Keratinocyte (primary cell): ENCODE results near the gene NCKIPSD. TPM values are rescaled to one million over a fixed set of nuclear protein-coding genes. Genes with fewer than 3 reads are reported as not detected.

ENCODE experiments used
- DNase-seq: peaks from one replicate; pipeline ENCODE4 v3.0.0-alpha.2; 2011; ENCODE audit warnings: low read depth, missing footprints, low spot score
- FAIRE-seq: peaks from 2 replicates; lab custom pipeline; 2011; peaks lifted over from hg19 to GRCh38; lab: Jason Lieb, UNC
- H2AFZ ChIP-seq: 2 replicates; pipeline ENCODE4 v1.6.0; 2012; ENCODE audit warnings: low read length, control low read depth, inconsistent platforms; ENCODE audit not compliant: control insufficient read depth
- H3K27ac ChIP-seq: 2 replicates; pipeline ENCODE4 v1.5.1; 2011; ENCODE audit warnings: low read length; ENCODE audit not compliant: control insufficient read depth, insufficient read depth
- H3K27me3 ChIP-seq: 3 replicates; pipeline ENCODE4 v1.6.0; 2011; ENCODE audit warnings: low read length; ENCODE audit not compliant: control insufficient read depth, insufficient read depth; ENCODE audit errors: extremely low read depth
- H3K36me3 ChIP-seq, 2 experiments: 2 replicates in 1 of 2; 3 replicates in 1 of 2; pipeline ENCODE4 v1.5.1; 2011; ENCODE audit warnings: low read length in 2 of 2, mild to moderate bottlenecking in 1 of 2; ENCODE audit not compliant: control insufficient read depth in 2 of 2, insufficient read depth in 2 of 2; ENCODE audit errors: extremely low read depth in 1 of 2
- H3K4me1 ChIP-seq: 3 replicates; pipeline ENCODE4 v1.5.1; 2011; ENCODE audit warnings: low read length; ENCODE audit not compliant: control insufficient read depth, insufficient read depth; ENCODE audit errors: extremely low read depth
- H3K4me2 ChIP-seq: 3 replicates; pipeline ENCODE4 v1.6.0; 2011; ENCODE audit warnings: low read depth, low read length; ENCODE audit not compliant: control insufficient read depth, insufficient read depth; ENCODE audit errors: extremely low read depth
- H3K4me3 ChIP-seq, 3 experiments: fragments of 200-600 bp in 1 of 3; sonication (generic) in 1 of 3; 2 replicates in 2 of 3; 3 replicates in 1 of 3; pipeline ENCODE4 v1.5.1; 2011 to 2016; ENCODE audit warnings: low read length in 3 of 3, mild to moderate bottlenecking in 3 of 3, control low read depth in 2 of 3, inconsistent platforms in 1 of 3, low read depth in 1 of 3, mixed read lengths in 1 of 3, mixed run types in 1 of 3, moderate library complexity in 1 of 3; ENCODE audit not compliant: control insufficient read depth in 2 of 3, insufficient read depth in 2 of 3; ENCODE audit errors: extremely low read depth in 1 of 3
- H3K79me2 ChIP-seq: 2 replicates; pipeline ENCODE4 v1.6.0; 2012; ENCODE audit warnings: low read length; ENCODE audit not compliant: control insufficient read depth, insufficient read depth
- H3K9ac ChIP-seq: 3 replicates; pipeline ENCODE4 v1.6.0; 2011; ENCODE audit warnings: low read length; ENCODE audit not compliant: control insufficient read depth, insufficient read depth; ENCODE audit errors: extremely low read depth
- H3K9me1 ChIP-seq: 3 replicates; pipeline ENCODE4 v1.6.0; 2011; ENCODE audit warnings: low read length; ENCODE audit not compliant: control insufficient read depth, insufficient read depth; ENCODE audit errors: extremely low read depth
- H3K9me3 ChIP-seq: 2 replicates; pipeline ENCODE4 v1.5.1; 2012; ENCODE audit warnings: low read depth, low read length; ENCODE audit not compliant: control insufficient read depth
- H4K20me1 ChIP-seq: 3 replicates; pipeline ENCODE4 v1.6.0; 2011; ENCODE audit warnings: low read length; ENCODE audit not compliant: control insufficient read depth, insufficient read depth; ENCODE audit errors: extremely low read depth
- CTCF ChIP-seq, 3 experiments: IDR thresholded peaks in 1 of 3; conservative IDR thresholded peaks in 1 of 3; optimal IDR thresholded peaks in 1 of 3; 2 replicates in 2 of 3; 3 replicates in 1 of 3; pipeline versions ENCODE3 to v1.5.1; 2011; ENCODE audit warnings: low read length in 3 of 3, mild to moderate bottlenecking in 3 of 3, moderate library complexity in 2 of 3, control low read depth in 1 of 3, inconsistent platforms in 1 of 3; ENCODE audit not compliant: insufficient read depth in 2 of 3; ENCODE audit errors: extremely low read depth in 1 of 3
- EZH2 ChIP-seq: IDR thresholded peaks from one replicate; pipeline ENCODE4 v1.6.1; 2012; ENCODE audit warnings: inconsistent platforms, mild to moderate bottlenecking, low read length, moderate library complexity
- dilution Hi-C: fragments of 300-500 bp; cut with MboI; formaldehyde crosslinking; loops from one replicate; pipeline ENCODE4 v1.7.0; 2020; ENCODE audit warnings: low sequenced_read_pairs; ENCODE audit not compliant: extremely low pct_ligation_motif_present
- polyA plus RNA-seq, 5 experiments: library from polyadenylated mRNA; depleted of rRNA in 3 of 5; stranded (reverse) in 3 of 5; stranded (forward) in 1 of 5; unstranded in 1 of 5; fragments of >200 nt; gene quantifications; 1 replicate in 1 of 5; 2 replicates in 3 of 5; 3 replicates in 1 of 5; pipeline versions ENCODE4 v1.2.1 to v1.2.3, GENCODE V29; 2011 to 2012; ENCODE audit warnings: missing spikeins in 2 of 5, low read depth in 1 of 5, low replicate concordance in 1 of 5

Gene NCKIPSD
- polyA plus RNA-seq, 1 donor (not counting 4 experiments of a cell fraction or from before 2014, with no cell fraction given) = 9.8 TPM

GRCh38 chr3:48684054-48684349 is 1.7 kb downstream of the NCKIPSD start:
- no peak overlapping the region for H3K27ac ChIP-seq
- no peak overlapping the region for H3K4me3 ChIP-seq
- FAIRE-seq (no peak), DNase-seq (no peak)
- TF ChIP-seq EZH2 = no peak
- no peak for TF ChIP-seq CTCF (optimal IDR thresholded peaks at IDR 0.05 in 1 of 3, IDR thresholded peaks at IDR 0.05 in 1 of 3, conservative IDR thresholded peaks at IDR 0.05 in 1 of 3; ENCODE audit: extremely low read depth in 1 of 3, insufficient read depth in 2 of 3, low read length in 3 of 3)
- H3K27me3 ChIP-seq = no peaks in the 10 kb centered on the region
- no peak overlapping the region for H3K9ac ChIP-seq
- peak overlapping the region; percentile 98 for H3K4me2 ChIP-seq
- dilution Hi-C loops = no loop called here
- H4K20me1 ChIP-seq = no peaks in the 10 kb centered on the region
- H3K79me2 ChIP-seq = peaks cover 17% of the 10 kb centered on the region
- no peaks in the 10 kb centered on the region for H3K9me1 ChIP-seq
- H3K4me1 ChIP-seq = peaks cover 40% of the 10 kb centered on the region
- H2AFZ ChIP-seq = no peak overlapping the region
- H3K36me3 ChIP-seq = peaks cover 18 to 36% of the 10 kb centered on the region in 2 experiments
- H3K9me3 ChIP-seq = no peaks in the 10 kb centered on the region

- no peak overlapping the region for H2AFZ ChIP-seq
- H3K4me3 ChIP-seq = no peak overlapping the region
- H3K27me3 ChIP-seq = no peaks in the 10 kb centered on the region
- peaks cover 8 to 34% of the 10 kb centered on the region in 2 experiments for H3K36me3 ChIP-seq
- H3K9me3 ChIP-seq = no peaks in the 10 kb centered on the region
- no peak overlapping the region for H3K9ac ChIP-seq
- H3K27ac ChIP-seq = no peak overlapping the region
- H3K4me1 ChIP-seq = peaks cover 40% of the 10 kb centered on the region
- H4K20me1 ChIP-seq = no peaks in the 10 kb centered on the region
- DNase-seq = no peak
- no peak for FAIRE-seq
- H3K9me1 ChIP-seq = no peaks in the 10 kb centered on the region
- TF ChIP-seq CTCF (optimal IDR thresholded peaks at IDR 0.05 in 1 of 3, IDR thresholded peaks at IDR 0.05 in 1 of 3, conservative IDR thresholded peaks at IDR 0.05 in 1 of 3; ENCODE audit: extremely low read depth in 1 of 3, insufficient read depth in 2 of 3, low read length in 3 of 3) (no peak), EZH2 (no peak)
- H3K79me2 ChIP-seq = peaks cover 17% of the 10 kb centered on the region
- dilution Hi-C loops = no loop called here
- H3K4me2 ChIP-seq = no peak overlapping the region
Measured at GRCh38 chr3:48682786-48683185, 2.9 kb downstream of the NCKIPSD start.
